HG03575 (cell line): ENCODE measurements around the gene LRRC32.

Source experiments
- ATAC-seq: cut with Tn5 transposase; IDR thresholded peaks from one replicate; pipeline ENCODE4 v1.9.1; 2021; ENCODE audit not compliant: unreplicated experiment, insufficient number of reproducible peaks, low FRiP score; ENCODE audit errors: extremely low read depth

Gene LRRC32

GRCh38 chr11:76701294-76702040 is 30.9 kb upstream of the LRRC32 start:
- no peak for ATAC-seq

GRCh38 chr11:76700177-76701100 is 29.9 kb upstream of the LRRC32 start:
- no peak for ATAC-seq

- no peak for ATAC-seq
These were observed 29.0 kb upstream of the LRRC32 start for GRCh38 chr11:76699451-76700091.

- ATAC-seq, result no peak
These were observed 27.9 kb upstream of the LRRC32 start for GRCh38 chr11:76698321-76699043.

GRCh38 chr11:76696756-76697155 is 26.2 kb upstream of the LRRC32 start:
- no peak for ATAC-seq

GRCh38 chr11:76695771-76696170 is 25.2 kb upstream of the LRRC32 start:
- no peak for ATAC-seq

- no peak for ATAC-seq
These were observed 24.6 kb upstream of the LRRC32 start for GRCh38 chr11:76695133-76695532.

- ATAC-seq, result no peak
These were observed 24.1 kb upstream of the LRRC32 start for GRCh38 chr11:76694664-76695063.

- no peak for ATAC-seq
These were observed 23.3 kb upstream of the LRRC32 start for GRCh38 chr11:76693806-76694205.

- ATAC-seq, result no peak
These were observed 22.4 kb upstream of the LRRC32 start for GRCh38 chr11:76692956-76693355.

GRCh38 chr11:76691655-76692054 is 21.1 kb upstream of the LRRC32 start:
- ATAC-seq, result no peak

GRCh38 chr11:76690736-76691135 is 20.2 kb upstream of the LRRC32 start:
- no peak for ATAC-seq

GRCh38 chr11:76689313-76690260 is 19.0 kb upstream of the LRRC32 start:
- ATAC-seq, result no peak

- ATAC-seq, result no peak
These were observed 17.6 kb upstream of the LRRC32 start for GRCh38 chr11:76688146-76688545.

GRCh38 chr11:76686261-76687079 is 15.9 kb upstream of the LRRC32 start:
- ATAC-seq, result no peak

GRCh38 chr11:76685831-76686230 is 15.3 kb upstream of the LRRC32 start:
- ATAC-seq, result no peak

- no peak for ATAC-seq
These were observed 14.7 kb upstream of the LRRC32 start for GRCh38 chr11:76685237-76685636.
